SU-DHL-6 (cell line): ENCODE data around the gene AKR7A3.

Experiments used
- H2AFZ ChIP-seq: fragments of 200-600 bp; sonication (generic); 2 replicates; pipeline ENCODE4 v1.6.1; 2014; ENCODE audit warnings: low read depth, mild to moderate bottlenecking, moderate library complexity, mixed read lengths, antibody characterized with exemption, low read length; ENCODE audit not compliant: severe bottlenecking
- H3F3A ChIP-seq: fragments of 200-600 bp; shearing (Covaris generic); 2 replicates; pipeline ENCODE4 v1.6.0; 2016; ENCODE audit warnings: antibody characterized with exemption, mild to moderate bottlenecking; ENCODE audit not compliant: insufficient read depth
- H3K27ac ChIP-seq: fragments of 200-600 bp; sonication (generic); 2 replicates; pipeline ENCODE4 v1.5.1; 2016; ENCODE audit warnings: low read depth, mild to moderate bottlenecking, low read length, moderate library complexity, mixed read lengths
- H3K27me3 ChIP-seq: fragments of 200-600 bp; sonication (generic), shearing (Covaris generic); 2 replicates; pipeline ENCODE4 v1.6.0; 2014; ENCODE audit warnings: mild to moderate bottlenecking, low read length
- H3K36me3 ChIP-seq: fragments of 200-600 bp; sonication (generic); 2 replicates; pipeline ENCODE4 v1.6.1; 2014; ENCODE audit warnings: mild to moderate bottlenecking, low read length, mixed read lengths
- H3K4me2 ChIP-seq: fragments of 300-600, 200-600 bp; shearing (Covaris generic), sonication (generic); 2 replicates; pipeline ENCODE4 v1.6.0; 2014; ENCODE audit warnings: low read length, low read depth, mild to moderate bottlenecking; ENCODE audit not compliant: poor library complexity, severe bottlenecking
- H3K4me3 ChIP-seq: fragments of 200-600 bp; sonication (generic); 2 replicates; pipeline ENCODE4 v1.5.1; 2014; ENCODE audit warnings: antibody characterized with exemption, low read length, mild to moderate bottlenecking, mixed read lengths; ENCODE audit not compliant: insufficient read depth, poor library complexity, severe bottlenecking
- H3K79me2 ChIP-seq: fragments of 200-600 bp; sonication (generic); 2 replicates; pipeline ENCODE4 v1.6.1; 2014; ENCODE audit warnings: mild to moderate bottlenecking, low read length, moderate library complexity; ENCODE audit not compliant: insufficient read depth
- H3K9ac ChIP-seq: fragments of 200-600 bp; sonication (generic); 2 replicates; pipeline ENCODE4 v1.7.0; 2014; ENCODE audit warnings: mild to moderate bottlenecking, low read length
- H3K9me2 ChIP-seq: fragments of 200-600 bp; sonication (generic); replicated peaks from 2 replicates; pipeline ENCODE4 v1.6.1; 2014; ENCODE audit warnings: low read length; ENCODE audit not compliant: insufficient read depth
- H3K9me3 ChIP-seq: fragments of 200-600 bp; sonication (generic); 2 replicates; pipeline ENCODE4 v1.6.1; 2014; ENCODE audit warnings: low read length, mixed read lengths; ENCODE audit not compliant: insufficient read depth
- H4K20me1 ChIP-seq: fragments of 200-600 bp; sonication (generic); 2 replicates; pipeline ENCODE4 v1.6.1; 2014; ENCODE audit warnings: low read depth, mild to moderate bottlenecking, antibody characterized with exemption, low read length, moderate library complexity, mixed read lengths
- CTCF ChIP-seq: fragments of 200-600 bp; sonication (generic); IDR thresholded peaks from one replicate; pipeline ENCODE4 v1.5.1; 2017; ENCODE audit warnings: antibody characterized with exemption, mild to moderate bottlenecking, low read length, moderate library complexity; ENCODE audit not compliant: insufficient read depth, poor library complexity, severe bottlenecking
- EZH2phosphoT487 ChIP-seq: fragments of 200-600 bp; sonication (generic), shearing (Covaris generic); conservative IDR thresholded peaks from 2 replicates; pipeline ENCODE4 v1.6.1; 2018; ENCODE audit warnings: mild to moderate bottlenecking, antibody characterized with exemption, low read length, moderate library complexity, mixed read lengths

Gene AKR7A3

GRCh38 chr1:19324665-19324990 lies 36.1 kb upstream of the AKR7A3 start:
- Histone ChIP-seq H3K9ac (no peak overlapping the region), H3K27ac (no peak overlapping the region), H2AFZ (no peak overlapping the region), H3K9me3 (no peaks in the 10 kb centered on the region), H3K4me3 (no peak overlapping the region), H3K79me2 (no peaks in the 10 kb centered on the region), H3K36me3 (no peaks in the 10 kb centered on the region), H3K9me2 (no peaks in the 10 kb centered on the region), H3K4me2 (no peak overlapping the region), H4K20me1 (no peaks in the 10 kb centered on the region), H3K27me3 (no peaks in the 10 kb centered on the region), H3F3A (no peaks in the 10 kb centered on the region)
- TF ChIP-seq EZH2phosphoT487: no peak
- TF ChIP-seq CTCF: no peak

DNA sequence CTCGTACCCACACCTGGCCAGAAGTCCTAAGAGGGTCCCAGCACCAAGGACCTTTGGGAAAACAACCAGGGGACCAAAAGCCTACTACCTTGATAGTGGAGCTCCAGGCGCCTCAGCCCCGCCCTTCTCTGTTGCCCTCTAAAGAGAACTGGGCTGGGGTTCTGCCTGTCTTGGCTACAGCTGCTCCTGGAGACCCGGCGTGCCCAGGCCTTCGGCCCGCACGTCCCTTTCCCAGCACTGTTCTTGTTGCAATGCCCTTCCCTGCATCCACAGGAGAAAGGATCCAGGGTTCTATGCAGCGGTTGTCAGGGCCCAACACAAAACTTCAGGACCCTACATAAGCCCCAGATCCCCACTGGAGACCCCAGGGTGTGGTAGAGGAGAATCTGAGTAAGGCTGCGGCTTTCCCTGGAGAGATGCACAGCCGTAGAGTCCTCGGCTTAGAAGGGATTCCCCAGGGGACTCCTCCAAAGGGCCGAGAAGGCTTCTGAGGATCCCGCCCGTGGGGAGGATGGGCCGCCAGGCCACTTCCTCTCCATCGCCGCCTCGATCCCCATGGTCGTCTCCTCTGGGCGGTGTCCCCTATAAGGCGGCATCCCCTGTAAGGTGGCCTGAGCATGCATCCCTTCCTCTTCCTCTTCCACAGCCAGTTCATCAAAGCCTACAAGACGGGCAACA lies 35.6 kb upstream of the AKR7A3 start:
- H2AFZ ChIP-seq: no peak overlapping the region

DNA sequence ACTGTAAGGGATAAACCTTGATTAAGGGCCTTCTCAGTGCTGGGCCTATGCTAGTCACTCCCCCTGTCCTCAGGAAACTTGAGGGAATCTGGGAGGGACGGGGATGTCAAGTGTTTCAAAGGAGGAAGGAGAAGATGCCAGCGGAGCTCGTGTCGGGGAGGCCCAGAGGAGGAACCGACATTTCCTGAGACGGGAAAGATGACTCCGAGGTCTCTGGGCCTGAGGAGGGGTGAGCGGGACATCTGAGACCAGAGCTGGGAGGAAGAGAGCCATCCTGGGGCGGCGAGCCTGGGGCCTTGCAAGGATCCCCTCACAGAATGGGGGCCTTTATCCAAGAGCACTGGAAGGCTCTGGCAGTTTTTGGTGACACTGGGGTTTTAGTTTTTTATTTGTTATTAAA lies 33.9 kb upstream of the AKR7A3 start:
- H3K9ac ChIP-seq: no peak overlapping the region
- no peaks in the 10 kb centered on the region for H4K20me1 ChIP-seq
- H2AFZ ChIP-seq: no peak overlapping the region
- H3K9me3 ChIP-seq: no peaks in the 10 kb centered on the region
- H3K27me3 ChIP-seq: no peaks in the 10 kb centered on the region
- H3F3A ChIP-seq: no peaks in the 10 kb centered on the region
- TF ChIP-seq CTCF: no peak
- no peak for TF ChIP-seq EZH2phosphoT487
- H3K36me3 ChIP-seq: no peaks in the 10 kb centered on the region
- no peak overlapping the region for H3K27ac ChIP-seq
- no peaks in the 10 kb centered on the region for H3K9me2 ChIP-seq
- no peak overlapping the region for H3K4me2 ChIP-seq
- no peaks in the 10 kb centered on the region for H3K79me2 ChIP-seq
- no peak overlapping the region for H3K4me3 ChIP-seq

More for the DNA sequence above, 35.6 kb upstream of the AKR7A3 start:
- H3K9me3 ChIP-seq: no peaks in the 10 kb centered on the region
- no peaks in the 10 kb centered on the region for H3K36me3 ChIP-seq
- H4K20me1 ChIP-seq: no peaks in the 10 kb centered on the region
- TF ChIP-seq EZH2phosphoT487 (no peak), CTCF (no peak)
- H3F3A ChIP-seq: no peaks in the 10 kb centered on the region
- H3K9me2 ChIP-seq: no peaks in the 10 kb centered on the region
- no peaks in the 10 kb centered on the region for H3K27me3 ChIP-seq
- no peak overlapping the region for H3K27ac ChIP-seq
- H3K9ac ChIP-seq: no peak overlapping the region
- no peak overlapping the region for H3K4me2 ChIP-seq
- no peaks in the 10 kb centered on the region for H3K79me2 ChIP-seq
- no peak overlapping the region for H3K4me3 ChIP-seq
